Fibroblast of lung (primary cell): Measurements from ENCODE around the gene ARIH2. TPM values are rescaled to one million over a fixed set of nuclear protein-coding genes. Genes with fewer than 3 reads are reported as not detected.

Experiments used
- DNase-seq, 2 donors: peaks; one replicate each; pipeline versions ENCODE4 v3.0.0 to v3.0.0-alpha.2; 2010; ENCODE audit warnings: low read depth in 2 of 2
- H2AFZ ChIP-seq: 2 replicates; pipeline ENCODE4 v1.5.1; 2012; ENCODE audit warnings: low read length, control low read depth, inconsistent platforms
- H3K27ac ChIP-seq: 2 replicates; pipeline ENCODE4 v1.5.1; 2011; ENCODE audit warnings: low read length, control low read depth; ENCODE audit not compliant: insufficient read depth
- H3K27me3 ChIP-seq: 2 replicates; pipeline ENCODE4 v1.5.1; 2011; ENCODE audit warnings: mild to moderate bottlenecking, low read length; ENCODE audit not compliant: control insufficient read depth, insufficient read depth
- H3K36me3 ChIP-seq: 2 replicates; pipeline ENCODE4 v1.5.1; 2011; ENCODE audit warnings: low read length; ENCODE audit not compliant: control insufficient read depth, insufficient read depth
- H3K4me1 ChIP-seq: 2 replicates; pipeline ENCODE4 v1.5.1; 2011; ENCODE audit warnings: low read length; ENCODE audit not compliant: control insufficient read depth, insufficient read depth; ENCODE audit errors: extremely low read depth
- H3K4me2 ChIP-seq: 2 replicates; pipeline ENCODE4 v1.5.1; 2011; ENCODE audit warnings: low read length, control low read depth; ENCODE audit not compliant: insufficient read depth; ENCODE audit errors: extremely low read depth
- H3K4me3 ChIP-seq, 4 experiments: fragments of 200-600 bp in 1 of 4; sonication (generic) in 1 of 4; replicated peaks in 1 of 4; 2 replicates each; pipeline ENCODE4 v1.5.1; 2011 to 2016; ENCODE audit warnings: low read length in 4 of 4, low read depth in 3 of 4, mild to moderate bottlenecking in 3 of 4, control low read depth in 2 of 4, inconsistent platforms in 1 of 4, mixed read lengths in 1 of 4; ENCODE audit not compliant: insufficient read depth in 1 of 4; ENCODE audit errors: control extremely low read depth in 1 of 4
- H3K79me2 ChIP-seq: 2 replicates; pipeline ENCODE4 v1.5.1; 2012; ENCODE audit warnings: mild to moderate bottlenecking, low read length, inconsistent platforms; ENCODE audit not compliant: control insufficient read depth, insufficient read depth
- H3K9ac ChIP-seq: 2 replicates; pipeline ENCODE4 v1.5.1; 2011; ENCODE audit warnings: mild to moderate bottlenecking, low read length, control low read depth; ENCODE audit not compliant: insufficient read depth
- H3K9me3 ChIP-seq: 2 replicates; pipeline ENCODE4 v1.5.1; 2012; ENCODE audit warnings: low read depth, low read length; ENCODE audit not compliant: control insufficient read depth, insufficient read depth
- H4K20me1 ChIP-seq: 2 replicates; pipeline ENCODE4 v1.5.1; 2011; ENCODE audit warnings: low read length; ENCODE audit not compliant: control insufficient read depth, insufficient read depth; ENCODE audit errors: extremely low read depth
- EZH2 ChIP-seq: IDR thresholded peaks from 2 replicates; pipeline ENCODE4 v1.5.1; 2012; ENCODE audit warnings: low read length, control low read depth, mild to moderate bottlenecking; ENCODE audit errors: missing control alignments
- polyA plus RNA-seq, 2 donors: library from polyadenylated mRNA; depleted of rRNA in 1 of 2; stranded (reverse) in 1 of 2; unstranded in 1 of 2; fragments of >200 nt; gene quantifications; 2 replicates each; pipeline ENCODE4 v1.2.1, GENCODE V29; 2011 to 2012; ENCODE audit warnings: missing spikeins in 1 of 2
- total RNA-seq: library from RNA; depleted of rRNA; stranded (reverse); fragments of >200 nt; gene quantifications from 2 replicates; pipeline ENCODE4 v1.2.1, GENCODE V29; 2014
- TF ChIP-seq, protein P1 (sequence below), 2 donors: IDR thresholded peaks in 1 of 2; conservative IDR thresholded peaks in 1 of 2; 1 replicate in 1 of 2; 2 replicates in 1 of 2; pipeline ENCODE4 v1.5.1; 2011 to 2012; ENCODE audit warnings: low read length in 2 of 2, control low read depth in 1 of 2, inconsistent platforms in 1 of 2, low read depth in 1 of 2, mild to moderate bottlenecking in 1 of 2

ARIH2 gene
- total and polyA plus RNA-seq, 2 donors (not counting 1 experiment from before 2014, with no cell fraction given) = 71.4 to 91.7 TPM

DNA sequence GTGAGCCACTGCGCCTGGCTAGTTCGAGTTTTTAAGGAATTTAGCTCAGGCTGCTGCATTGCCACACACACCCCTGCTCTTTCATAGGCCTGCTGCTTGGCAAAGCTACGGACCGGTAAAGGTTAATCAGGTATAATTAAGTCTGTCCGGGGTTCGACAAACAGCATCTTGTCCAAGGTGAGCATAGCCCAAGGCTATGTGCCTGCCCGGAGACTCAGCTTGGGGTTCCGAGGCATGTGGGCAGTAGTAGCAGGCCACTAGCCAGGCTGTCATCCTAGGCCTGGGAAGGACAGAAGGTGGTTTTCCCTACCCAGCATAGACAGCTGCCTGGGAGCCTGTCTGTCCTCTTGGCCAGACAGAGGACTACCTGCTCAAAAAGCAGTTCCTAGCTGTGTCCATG, 78.0 kb downstream of the ARIH2 start:
- no peak overlapping the region for H3K4me2 ChIP-seq
- no peaks in the 10 kb centered on the region for H4K20me1 ChIP-seq
- no peak overlapping the region for H3K4me3 ChIP-seq
- no peaks in the 10 kb centered on the region for H3K9me3 ChIP-seq
- peaks cover 2% of the 10 kb centered on the region for H3K36me3 ChIP-seq
- no peak for DNase-seq
- H3K4me1 ChIP-seq = peaks cover 1% of the 10 kb centered on the region
- peaks cover 11% of the 10 kb centered on the region for H3K79me2 ChIP-seq
- no peak overlapping the region for H3K27ac ChIP-seq
- no peak for TF ChIP-seq EZH2
- TF ChIP-seq, protein P1, sequence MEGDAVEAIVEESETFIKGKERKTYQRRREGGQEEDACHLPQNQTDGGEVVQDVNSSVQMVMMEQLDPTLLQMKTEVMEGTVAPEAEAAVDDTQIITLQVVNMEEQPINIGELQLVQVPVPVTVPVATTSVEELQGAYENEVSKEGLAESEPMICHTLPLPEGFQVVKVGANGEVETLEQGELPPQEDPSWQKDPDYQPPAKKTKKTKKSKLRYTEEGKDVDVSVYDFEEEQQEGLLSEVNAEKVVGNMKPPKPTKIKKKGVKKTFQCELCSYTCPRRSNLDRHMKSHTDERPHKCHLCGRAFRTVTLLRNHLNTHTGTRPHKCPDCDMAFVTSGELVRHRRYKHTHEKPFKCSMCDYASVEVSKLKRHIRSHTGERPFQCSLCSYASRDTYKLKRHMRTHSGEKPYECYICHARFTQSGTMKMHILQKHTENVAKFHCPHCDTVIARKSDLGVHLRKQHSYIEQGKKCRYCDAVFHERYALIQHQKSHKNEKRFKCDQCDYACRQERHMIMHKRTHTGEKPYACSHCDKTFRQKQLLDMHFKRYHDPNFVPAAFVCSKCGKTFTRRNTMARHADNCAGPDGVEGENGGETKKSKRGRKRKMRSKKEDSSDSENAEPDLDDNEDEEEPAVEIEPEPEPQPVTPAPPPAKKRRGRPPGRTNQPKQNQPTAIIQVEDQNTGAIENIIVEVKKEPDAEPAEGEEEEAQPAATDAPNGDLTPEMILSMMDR (conservative IDR thresholded peaks at IDR 0.05 in 1 of 2, IDR thresholded peaks at IDR 0.05 in 1 of 2; ENCODE audit: low read depth in 1 of 2, low read length in 2 of 2) = no peak
- no peak overlapping the region for H2AFZ ChIP-seq
- no peak overlapping the region for H3K9ac ChIP-seq
- H3K27me3 ChIP-seq = no peaks in the 10 kb centered on the region

DNA sequence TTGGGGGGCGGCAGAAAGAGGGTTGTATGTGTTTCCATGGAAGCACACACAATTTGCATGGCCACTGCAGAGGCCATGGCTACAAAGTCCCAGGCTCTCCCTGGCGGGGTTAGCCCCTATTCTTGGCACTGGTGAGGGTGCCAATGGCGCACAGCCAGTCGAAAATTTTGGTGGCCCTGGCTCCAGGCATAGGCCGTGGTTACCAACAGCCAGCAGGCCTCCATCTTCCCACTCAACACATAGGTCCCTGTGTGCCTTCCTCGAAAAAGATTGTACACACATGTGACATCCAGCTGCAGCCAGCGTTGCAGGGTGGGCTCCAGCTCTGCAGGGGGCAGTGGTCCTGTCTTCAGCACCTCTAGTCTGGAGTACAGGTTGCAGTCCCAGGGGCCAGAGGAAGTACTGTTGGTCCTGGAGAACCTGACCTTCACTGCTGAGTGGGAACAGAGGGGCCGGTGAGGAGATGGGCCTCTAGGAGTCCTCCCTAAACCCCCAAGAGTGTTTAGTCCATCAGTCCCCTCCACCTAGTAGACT, 78.5 kb downstream of the ARIH2 start:
- no peak for TF ChIP-seq EZH2
- TF ChIP-seq, protein P1 (conservative IDR thresholded peaks at IDR 0.05 in 1 of 2, IDR thresholded peaks at IDR 0.05 in 1 of 2; ENCODE audit: low read depth in 1 of 2, low read length in 2 of 2) = no peak
- no peak overlapping the region for H3K27ac ChIP-seq
- DNase-seq = no peak

DNA sequence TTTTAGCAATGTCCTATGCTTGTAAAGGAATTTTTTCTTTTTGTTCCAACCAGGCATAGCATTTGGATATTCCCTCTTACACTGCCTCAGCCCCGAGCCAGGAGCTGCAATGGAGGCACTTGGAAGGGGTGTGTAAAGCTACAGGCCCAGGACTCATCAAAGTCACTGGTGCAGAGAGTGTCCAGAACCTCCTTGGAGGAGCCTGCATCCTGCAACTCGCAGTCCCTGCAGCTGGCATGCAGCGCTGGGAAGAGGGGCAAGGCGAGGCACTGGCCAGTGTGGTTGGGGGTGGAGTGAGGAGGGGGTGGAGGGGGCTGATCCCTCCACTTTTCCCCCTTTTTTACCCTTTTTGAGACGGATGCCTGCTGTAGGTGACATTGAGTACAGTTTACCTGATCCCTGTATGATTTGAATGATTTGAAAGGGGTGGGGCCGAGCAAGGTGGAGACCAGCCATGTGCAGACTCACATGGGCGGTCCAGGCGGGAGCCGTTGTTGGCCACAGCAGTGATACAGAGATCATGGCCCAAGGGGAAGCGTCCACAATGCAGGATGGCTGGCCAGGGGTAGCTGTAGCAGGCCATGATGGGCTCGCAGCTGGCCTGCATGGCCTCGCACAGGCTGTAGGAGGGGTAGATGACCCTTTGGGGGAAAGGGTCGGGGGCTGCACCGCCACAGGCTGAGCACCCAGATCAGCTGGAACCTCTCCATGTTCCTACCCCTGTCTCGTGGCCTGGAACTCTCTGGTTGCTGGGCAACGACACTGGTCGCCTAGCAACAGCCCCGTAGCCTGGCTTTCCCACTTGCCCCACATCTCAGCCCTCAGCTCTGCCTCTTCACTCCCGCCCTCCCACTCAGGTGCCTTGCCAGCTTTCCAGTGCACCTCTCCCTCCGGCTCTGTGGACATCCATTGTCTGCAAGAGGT, 79.3 kb downstream of the ARIH2 start:
- Histone ChIP-seq H3K27me3 (no peaks in the 10 kb centered on the region), H3K4me2 (no peak overlapping the region), H4K20me1 (no peaks in the 10 kb centered on the region), H3K9ac (no peak overlapping the region), H3K9me3 (no peaks in the 10 kb centered on the region), H3K36me3 (no peaks in the 10 kb centered on the region), H3K27ac (no peak overlapping the region), H3K4me1 (no peaks in the 10 kb centered on the region), H3K4me3 (no peak overlapping the region), H2AFZ (no peak overlapping the region), H3K79me2 (peaks cover 3% of the 10 kb centered on the region)
- DNase-seq = no peak
- TF ChIP-seq, protein P1 (conservative IDR thresholded peaks at IDR 0.05 in 1 of 2, IDR thresholded peaks at IDR 0.05 in 1 of 2; ENCODE audit: low read depth in 1 of 2, low read length in 2 of 2) = no peak
- TF ChIP-seq EZH2 = no peak

More for the DNA sequence above, 78.5 kb downstream of the ARIH2 start:
- H3K27me3 ChIP-seq = no peaks in the 10 kb centered on the region
- no peak overlapping the region for H2AFZ ChIP-seq
- no peaks in the 10 kb centered on the region for H3K4me1 ChIP-seq
- peaks cover 5% of the 10 kb centered on the region for H3K79me2 ChIP-seq
- H3K4me3 ChIP-seq = no peak overlapping the region
- no peaks in the 10 kb centered on the region for H3K9me3 ChIP-seq
- H4K20me1 ChIP-seq = no peaks in the 10 kb centered on the region
- H3K36me3 ChIP-seq = peaks cover 2% of the 10 kb centered on the region
- H3K9ac ChIP-seq = no peak overlapping the region
- H3K4me2 ChIP-seq = no peak overlapping the region
